Panc1 (cell line): ENCODE measurements around the gene TAF15. TPM values are rescaled to one million over a fixed set of nuclear protein-coding genes. Genes with fewer than 3 reads are reported as not detected.

Experiments used
- ATAC-seq: fragments of 200-7000 bp; cut with Tn5 transposase; 2 replicates; pipeline ENCODE4 v1.9.1; 2020; ENCODE audit warnings: mild to moderate bottlenecking, moderate library complexity
- BruUV-seq: library from RNA; stranded (reverse); fragments of 400-500 nt; replicated peaks from 2 replicates; lab custom pipeline; 2021; lab: Mats Ljungman, UMichigan
- CTCF ChIA-PET: fragments of 300-600 bp; sonication (Branson Sonifier 250); formaldehyde crosslinking; loops from one replicate; lab custom pipeline; 2022; ENCODE audit warnings: antibody characterized with exemption; lab: Charles Lee
- POLR2A ChIA-PET: fragments of 300-600 bp; sonication (Branson Sonifier 250); formaldehyde crosslinking; loops from one replicate; lab custom pipeline; 2022; ENCODE audit warnings: antibody characterized with exemption; lab: Charles Lee
- DNase-seq: peaks from one replicate; pipeline ENCODE4 v3.0.0-alpha.2; 2010; ENCODE audit warnings: low read depth, low spot score
- H3K27ac ChIP-seq: 2 replicates; pipeline ENCODE4 v1.5.1; 2011; ENCODE audit warnings: mild to moderate bottlenecking, low read length, inconsistent platforms
- H3K27me3 ChIP-seq: fragments of 200-500 bp; sonication (Bioruptor generic); 2 replicates; pipeline ENCODE4 v1.6.0; 2014; ENCODE audit warnings: low read length, inconsistent platforms; ENCODE audit not compliant: control insufficient read depth, insufficient read depth
- H3K36me3 ChIP-seq: fragments of 200-500 bp; sonication (Bioruptor generic); 2 replicates; pipeline ENCODE4 v1.5.1; 2014; ENCODE audit warnings: inconsistent platforms, mild to moderate bottlenecking, low read length, moderate library complexity; ENCODE audit not compliant: control insufficient read depth, insufficient read depth
- H3K4me1 ChIP-seq: 2 replicates; pipeline ENCODE4 v1.5.1; 2011; ENCODE audit warnings: inconsistent platforms, mild to moderate bottlenecking, low read length, moderate library complexity; ENCODE audit not compliant: control insufficient read depth, insufficient read depth
- H3K4me3 ChIP-seq, 2 experiments: 2 replicates each; pipeline ENCODE4 v1.5.1; 2011 to 2012; ENCODE audit warnings: low read depth in 2 of 2, low read length in 2 of 2, mild to moderate bottlenecking in 2 of 2, inconsistent platforms in 1 of 2, moderate library complexity in 1 of 2
- H3K9me3 ChIP-seq: fragments of 200-500 bp; sonication (Bioruptor generic); 2 replicates; pipeline ENCODE4 v1.5.1; 2014; ENCODE audit warnings: low read depth, mild to moderate bottlenecking, inconsistent platforms, low read length, moderate library complexity; ENCODE audit not compliant: control insufficient read depth, insufficient read depth
- POLR2AphosphoS5 ChIP-seq: IDR thresholded peaks from 2 replicates; pipeline ENCODE4 v1.6.1; 2012; ENCODE audit warnings: mild to moderate bottlenecking, low read depth, low read length, moderate library complexity
- SIN3A ChIP-seq: IDR thresholded peaks from 2 replicates; pipeline ENCODE4 v1.6.1; 2012; ENCODE audit warnings: low read depth, mild to moderate bottlenecking, low read length, moderate library complexity, borderline replicate concordance; ENCODE audit not compliant: insufficient read depth
- TCF7L2 ChIP-seq: IDR thresholded peaks from 2 replicates; pipeline ENCODE4 v1.6.1; 2011; ENCODE audit warnings: mild to moderate bottlenecking, low read depth, low read length, inconsistent platforms
- in situ Hi-C: cut with HindIII; loops from 2 replicates; pipeline ENCODE4 v1.10.0; 2016; ENCODE audit warnings: low sequenced_read_pairs, low pct_unique_long_range_greater_than_20kb
- intact Hi-C: fragments of 100-400 bp; cut with micrococcal nuclease; formaldehyde crosslinking; loops from one replicate; pipeline ENCODE4 v1.10.0; 2022; ENCODE audit not compliant: unreplicated experiment
- total RNA-seq: library from RNA; stranded (reverse); gene quantifications from one replicate; pipeline ENCODE4 v1.2.1, GENCODE V29; 2021; ENCODE audit not compliant: unreplicated experiment
- TF ChIP-seq, protein P1 (sequence below): fragments of 450-650 bp; IDR thresholded peaks from 2 replicates; pipeline ENCODE4 v1.5.1; 2017; ENCODE audit warnings: mild to moderate bottlenecking
- TF ChIP-seq, protein P2 (sequence below), 2 experiments: IDR thresholded peaks; 2 replicates each; pipeline ENCODE4 v1.6.1; 2011 to 2012; ENCODE audit warnings: low read depth in 2 of 2, control low read depth in 1 of 2, low read length in 1 of 2, mild to moderate bottlenecking in 1 of 2, moderate library complexity in 1 of 2; ENCODE audit not compliant: insufficient read depth in 1 of 2

The TAF15 gene
- total RNA-seq, 1 experiment from 2014 or later, result 249 TPM

DNA sequence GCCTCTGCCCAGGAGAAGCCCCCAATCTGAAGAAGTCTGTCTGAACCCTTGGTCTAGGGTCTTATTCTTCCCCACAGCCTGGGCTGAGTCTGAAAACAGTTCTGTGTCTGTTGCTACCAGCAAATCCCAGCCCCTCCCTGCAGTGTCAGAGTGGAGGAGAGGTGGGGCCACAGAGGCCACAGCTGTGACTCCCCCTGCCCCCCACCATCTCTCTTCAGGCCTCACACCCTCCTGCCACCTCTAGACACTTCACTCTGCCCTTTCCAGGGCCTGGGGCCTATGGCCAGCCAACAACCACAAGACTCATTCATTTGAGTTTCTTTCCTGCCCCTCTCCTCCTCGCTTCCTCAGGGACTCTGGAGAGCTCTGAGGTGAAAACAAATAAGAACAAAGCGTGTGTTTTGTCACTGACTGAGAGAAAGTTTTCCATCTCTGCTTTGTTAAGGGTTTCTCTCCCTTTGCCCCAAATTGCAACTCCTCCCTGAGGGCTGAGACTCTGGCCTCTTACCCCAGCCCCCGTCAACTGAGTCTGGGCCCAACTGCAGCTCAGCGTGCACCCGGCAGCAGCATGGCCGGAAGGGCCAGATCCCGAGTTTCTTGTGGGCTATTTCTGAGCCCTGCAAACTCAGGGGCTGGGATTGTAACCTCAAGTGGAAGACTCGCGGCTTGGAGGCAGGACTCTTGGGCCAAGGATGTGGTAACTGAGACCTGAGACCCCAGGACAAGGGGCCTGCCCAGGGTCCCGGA lies 35.4 kb upstream of the TAF15 start:
- DNase-seq (no peak), ATAC-seq (no peak)
- Histone ChIP-seq H3K9me3 (no peaks in the 10 kb centered on the region), H3K27ac (no peak overlapping the region), H3K4me1 (0 out of 2 replicates have a peak, but pooled peaks cover 7% of the 10 kb centered on the region), H3K36me3 (no peaks in the 10 kb centered on the region), H3K4me3 (no peak overlapping the region), H3K27me3 (no peaks in the 10 kb centered on the region)
- no TSS peak for BruUV-seq
- CTCF ChIA-PET, result interaction anchor here (1.2 kb wide), 1 partner anchor 10 kb away, joined by 4 read pairs; no protein-coding TSS in a partner anchor
- in situ Hi-C loops, result no loop called here
- no peak for TF ChIP-seq SIN3A
- TF ChIP-seq POLR2AphosphoS5, result no peak
- TF ChIP-seq, protein P1, sequence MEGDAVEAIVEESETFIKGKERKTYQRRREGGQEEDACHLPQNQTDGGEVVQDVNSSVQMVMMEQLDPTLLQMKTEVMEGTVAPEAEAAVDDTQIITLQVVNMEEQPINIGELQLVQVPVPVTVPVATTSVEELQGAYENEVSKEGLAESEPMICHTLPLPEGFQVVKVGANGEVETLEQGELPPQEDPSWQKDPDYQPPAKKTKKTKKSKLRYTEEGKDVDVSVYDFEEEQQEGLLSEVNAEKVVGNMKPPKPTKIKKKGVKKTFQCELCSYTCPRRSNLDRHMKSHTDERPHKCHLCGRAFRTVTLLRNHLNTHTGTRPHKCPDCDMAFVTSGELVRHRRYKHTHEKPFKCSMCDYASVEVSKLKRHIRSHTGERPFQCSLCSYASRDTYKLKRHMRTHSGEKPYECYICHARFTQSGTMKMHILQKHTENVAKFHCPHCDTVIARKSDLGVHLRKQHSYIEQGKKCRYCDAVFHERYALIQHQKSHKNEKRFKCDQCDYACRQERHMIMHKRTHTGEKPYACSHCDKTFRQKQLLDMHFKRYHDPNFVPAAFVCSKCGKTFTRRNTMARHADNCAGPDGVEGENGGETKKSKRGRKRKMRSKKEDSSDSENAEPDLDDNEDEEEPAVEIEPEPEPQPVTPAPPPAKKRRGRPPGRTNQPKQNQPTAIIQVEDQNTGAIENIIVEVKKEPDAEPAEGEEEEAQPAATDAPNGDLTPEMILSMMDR, result no peak
- TF ChIP-seq, protein P2, sequence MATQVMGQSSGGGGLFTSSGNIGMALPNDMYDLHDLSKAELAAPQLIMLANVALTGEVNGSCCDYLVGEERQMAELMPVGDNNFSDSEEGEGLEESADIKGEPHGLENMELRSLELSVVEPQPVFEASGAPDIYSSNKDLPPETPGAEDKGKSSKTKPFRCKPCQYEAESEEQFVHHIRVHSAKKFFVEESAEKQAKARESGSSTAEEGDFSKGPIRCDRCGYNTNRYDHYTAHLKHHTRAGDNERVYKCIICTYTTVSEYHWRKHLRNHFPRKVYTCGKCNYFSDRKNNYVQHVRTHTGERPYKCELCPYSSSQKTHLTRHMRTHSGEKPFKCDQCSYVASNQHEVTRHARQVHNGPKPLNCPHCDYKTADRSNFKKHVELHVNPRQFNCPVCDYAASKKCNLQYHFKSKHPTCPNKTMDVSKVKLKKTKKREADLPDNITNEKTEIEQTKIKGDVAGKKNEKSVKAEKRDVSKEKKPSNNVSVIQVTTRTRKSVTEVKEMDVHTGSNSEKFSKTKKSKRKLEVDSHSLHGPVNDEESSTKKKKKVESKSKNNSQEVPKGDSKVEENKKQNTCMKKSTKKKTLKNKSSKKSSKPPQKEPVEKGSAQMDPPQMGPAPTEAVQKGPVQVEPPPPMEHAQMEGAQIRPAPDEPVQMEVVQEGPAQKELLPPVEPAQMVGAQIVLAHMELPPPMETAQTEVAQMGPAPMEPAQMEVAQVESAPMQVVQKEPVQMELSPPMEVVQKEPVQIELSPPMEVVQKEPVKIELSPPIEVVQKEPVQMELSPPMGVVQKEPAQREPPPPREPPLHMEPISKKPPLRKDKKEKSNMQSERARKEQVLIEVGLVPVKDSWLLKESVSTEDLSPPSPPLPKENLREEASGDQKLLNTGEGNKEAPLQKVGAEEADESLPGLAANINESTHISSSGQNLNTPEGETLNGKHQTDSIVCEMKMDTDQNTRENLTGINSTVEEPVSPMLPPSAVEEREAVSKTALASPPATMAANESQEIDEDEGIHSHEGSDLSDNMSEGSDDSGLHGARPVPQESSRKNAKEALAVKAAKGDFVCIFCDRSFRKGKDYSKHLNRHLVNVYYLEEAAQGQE (IDR thresholded peaks at IDR 0.05; ENCODE audit: insufficient read depth in 1 of 2, low read depth in 2 of 2, low read length in 1 of 2), result no peak
- no peak for TF ChIP-seq TCF7L2
- intact Hi-C loops, result no loop called here
- POLR2A ChIA-PET, result no interaction called here

DNA sequence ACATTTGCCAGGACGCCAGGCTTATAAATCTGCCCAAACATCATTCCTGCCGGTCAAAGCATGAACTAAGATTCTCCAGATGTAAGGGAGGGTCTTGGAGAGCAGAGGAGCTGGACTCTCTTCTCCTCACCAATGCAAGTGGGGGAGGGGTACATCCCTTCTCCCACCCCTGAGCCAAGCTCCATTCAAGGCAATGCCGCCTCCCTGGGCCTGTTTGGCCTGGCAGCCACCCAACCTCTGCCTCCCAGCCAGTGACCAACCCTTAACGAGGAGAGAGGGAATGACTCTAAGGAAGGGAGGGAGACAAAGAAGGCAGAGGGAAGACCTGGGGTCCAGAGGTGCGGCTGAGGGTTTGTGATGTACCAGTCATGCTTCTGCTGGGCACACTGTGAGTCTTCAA lies 34.8 kb upstream of the TAF15 start:
- ChIA-PET POLR2A (interaction anchor here (0.6 kb wide), 1 partner anchor 34 kb away, joined by 3 read pairs; no protein-coding TSS in a partner anchor), CTCF (interaction anchor here (1.2 kb wide), 1 partner anchor 10 kb away, joined by 4 read pairs; no protein-coding TSS in a partner anchor)
- Histone ChIP-seq H3K27ac (no peak overlapping the region), H3K27me3 (no peaks in the 10 kb centered on the region), H3K4me3 (no peak overlapping the region), H3K9me3 (no peaks in the 10 kb centered on the region), H3K4me1 (0 out of 2 replicates have a peak, but pooled peaks cover 7% of the 10 kb centered on the region), H3K36me3 (no peaks in the 10 kb centered on the region)
- DNase-seq (no peak), ATAC-seq (no peak)
- in situ Hi-C loops, result no loop called here
- TF ChIP-seq SIN3A, result no peak
- TF ChIP-seq POLR2AphosphoS5, result no peak
- TF ChIP-seq, protein P2 (IDR thresholded peaks at IDR 0.05; ENCODE audit: insufficient read depth in 1 of 2, low read depth in 2 of 2, low read length in 1 of 2), result no peak
- TF ChIP-seq, protein P1, result no peak
- no peak for TF ChIP-seq TCF7L2
- no TSS peak for BruUV-seq
- intact Hi-C loops, result no loop called here
